ENCODE data around the gene SMPD2.

DNA sequence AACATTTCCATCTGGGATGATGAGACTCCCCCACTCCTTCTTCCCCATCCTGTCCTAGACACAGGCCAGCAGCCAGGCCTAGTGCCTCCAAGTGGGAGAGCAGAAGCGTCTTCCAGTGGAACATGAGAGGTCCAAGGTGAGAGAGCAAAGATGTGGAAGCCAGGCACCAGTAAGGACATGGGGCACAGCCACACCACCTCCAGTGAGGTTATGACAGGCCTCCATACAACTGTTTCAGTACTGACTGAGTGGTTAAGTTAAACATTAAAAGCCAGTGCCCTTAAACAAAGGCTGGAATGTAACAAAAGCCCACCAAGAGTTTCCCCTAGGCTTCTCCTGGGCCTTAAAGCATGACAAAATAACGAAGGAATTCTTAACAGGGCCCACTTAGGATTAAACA lies 37.2 kb downstream of the SMPD2 start:
- TF ChIP-seq CTCF (IDR thresholded peaks at IDR 0.05; ENCODE audit: low read length) = no peak
- TF ChIP-seq EZH2 (IDR thresholded peaks at IDR 0.05; ENCODE audit: borderline replicate concordance, low read length) = no peak
